DND-41 (cell line): ENCODE results near the gene SLC39A9.

ENCODE experiments used
- ATAC-seq: fragments of 200-7000 bp; cut with Tn5 transposase; 3 replicates; pipeline ENCODE4 v1.9.1; 2021; ENCODE audit warnings: low read depth; ENCODE audit not compliant: insufficient read depth
- DNase-seq: peaks from one replicate; pipeline ENCODE4 v3.0.0-alpha.2; 2020
- H2AFZ ChIP-seq: 2 replicates; pipeline ENCODE4 v1.6.0; 2012; ENCODE audit warnings: low read depth, low read length
- H3K27ac ChIP-seq: 2 replicates; pipeline ENCODE4 v1.5.1; 2012; ENCODE audit warnings: low read length, inconsistent platforms
- H3K27me3 ChIP-seq: fragments of 200-600 bp; sonication (generic); 2 replicates; pipeline ENCODE4 v1.6.0; 2012; ENCODE audit warnings: low read length, mild to moderate bottlenecking, inconsistent platforms; ENCODE audit not compliant: insufficient read depth, poor library complexity
- H3K36me3 ChIP-seq: 2 replicates; pipeline ENCODE4 v1.5.1; 2012; ENCODE audit warnings: low read length, inconsistent platforms; ENCODE audit not compliant: insufficient read depth
- H3K4me1 ChIP-seq: 2 replicates; pipeline ENCODE4 v1.5.1; 2012; ENCODE audit warnings: mild to moderate bottlenecking, low read length; ENCODE audit not compliant: insufficient read depth
- H3K4me2 ChIP-seq: 2 replicates; pipeline ENCODE4 v1.6.0; 2012; ENCODE audit warnings: mild to moderate bottlenecking, moderate library complexity, low read length, inconsistent platforms; ENCODE audit not compliant: insufficient read depth
- H3K4me3 ChIP-seq, 2 experiments: fragments of 200-600 bp in 1 of 2; shearing (Covaris generic) in 1 of 2; 2 replicates each; pipeline ENCODE4 v1.5.1; 2012 to 2016; ENCODE audit warnings: inconsistent platforms in 2 of 2, low read length in 2 of 2, mild to moderate bottlenecking in 2 of 2, low read depth in 1 of 2, moderate library complexity in 1 of 2
- H3K79me2 ChIP-seq: 2 replicates; pipeline ENCODE4 v1.6.0; 2012; ENCODE audit warnings: low read length, inconsistent platforms; ENCODE audit not compliant: insufficient read depth
- H3K9ac ChIP-seq: 2 replicates; pipeline ENCODE4 v1.6.0; 2012; ENCODE audit warnings: low read depth, mild to moderate bottlenecking, inconsistent platforms, low read length, moderate library complexity
- H3K9me3 ChIP-seq: 2 replicates; pipeline ENCODE4 v1.5.1; 2012; ENCODE audit warnings: low read length, moderate library complexity, mild to moderate bottlenecking, inconsistent platforms; ENCODE audit not compliant: insufficient read depth, severe bottlenecking
- H4K20me1 ChIP-seq: 2 replicates; pipeline ENCODE4 v1.6.0; 2012; ENCODE audit warnings: low read length; ENCODE audit not compliant: insufficient read depth
- EZH2 ChIP-seq: IDR thresholded peaks from 3 replicates; pipeline ENCODE4 v1.6.1; 2012; ENCODE audit warnings: borderline replicate concordance, low read depth, mild to moderate bottlenecking, moderate library complexity, low read length, inconsistent platforms; ENCODE audit not compliant: severe bottlenecking
- TF ChIP-seq, protein P1 (sequence below): IDR thresholded peaks from 2 replicates; pipeline ENCODE4 v1.5.1; 2012; ENCODE audit warnings: borderline replicate concordance, low read length, moderate library complexity, mild to moderate bottlenecking; ENCODE audit not compliant: poor library complexity, severe bottlenecking; ENCODE audit errors: extremely low read depth

Gene SLC39A9

GRCh38 chr14:69479696-69480095 is 81.2 kb downstream of the SLC39A9 start:
- Histone ChIP-seq H3K9me3 (no peaks in the 10 kb centered on the region), H3K27me3 (no peaks in the 10 kb centered on the region), H3K9ac (no peak overlapping the region), H3K4me3 (no peak overlapping the region), H3K4me2 (no peak overlapping the region), H3K36me3 (no peaks in the 10 kb centered on the region), H3K4me1 (no peaks in the 10 kb centered on the region), H2AFZ (no peak overlapping the region), H3K79me2 (no peaks in the 10 kb centered on the region), H3K27ac (no peak overlapping the region), H4K20me1 (no peaks in the 10 kb centered on the region)
- DNase-seq (no peak), ATAC-seq (no peak)
- TF ChIP-seq, protein P1, sequence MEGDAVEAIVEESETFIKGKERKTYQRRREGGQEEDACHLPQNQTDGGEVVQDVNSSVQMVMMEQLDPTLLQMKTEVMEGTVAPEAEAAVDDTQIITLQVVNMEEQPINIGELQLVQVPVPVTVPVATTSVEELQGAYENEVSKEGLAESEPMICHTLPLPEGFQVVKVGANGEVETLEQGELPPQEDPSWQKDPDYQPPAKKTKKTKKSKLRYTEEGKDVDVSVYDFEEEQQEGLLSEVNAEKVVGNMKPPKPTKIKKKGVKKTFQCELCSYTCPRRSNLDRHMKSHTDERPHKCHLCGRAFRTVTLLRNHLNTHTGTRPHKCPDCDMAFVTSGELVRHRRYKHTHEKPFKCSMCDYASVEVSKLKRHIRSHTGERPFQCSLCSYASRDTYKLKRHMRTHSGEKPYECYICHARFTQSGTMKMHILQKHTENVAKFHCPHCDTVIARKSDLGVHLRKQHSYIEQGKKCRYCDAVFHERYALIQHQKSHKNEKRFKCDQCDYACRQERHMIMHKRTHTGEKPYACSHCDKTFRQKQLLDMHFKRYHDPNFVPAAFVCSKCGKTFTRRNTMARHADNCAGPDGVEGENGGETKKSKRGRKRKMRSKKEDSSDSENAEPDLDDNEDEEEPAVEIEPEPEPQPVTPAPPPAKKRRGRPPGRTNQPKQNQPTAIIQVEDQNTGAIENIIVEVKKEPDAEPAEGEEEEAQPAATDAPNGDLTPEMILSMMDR, result no peak
- no peak for TF ChIP-seq EZH2

- Histone ChIP-seq H3K27ac (no peak overlapping the region), H3K9me3 (no peaks in the 10 kb centered on the region), H3K4me2 (no peak overlapping the region), H2AFZ (no peak overlapping the region), H3K36me3 (no peaks in the 10 kb centered on the region), H4K20me1 (no peaks in the 10 kb centered on the region), H3K27me3 (no peaks in the 10 kb centered on the region), H3K79me2 (no peaks in the 10 kb centered on the region), H3K9ac (no peak overlapping the region), H3K4me1 (no peaks in the 10 kb centered on the region), H3K4me3 (no peak overlapping the region)
- no peak for TF ChIP-seq EZH2
- TF ChIP-seq, protein P1, result no peak
- no peak for ATAC-seq
- no peak for DNase-seq
Measured at GRCh38 chr14:69480136-69480535, 81.6 kb downstream of the SLC39A9 start.

DNA sequence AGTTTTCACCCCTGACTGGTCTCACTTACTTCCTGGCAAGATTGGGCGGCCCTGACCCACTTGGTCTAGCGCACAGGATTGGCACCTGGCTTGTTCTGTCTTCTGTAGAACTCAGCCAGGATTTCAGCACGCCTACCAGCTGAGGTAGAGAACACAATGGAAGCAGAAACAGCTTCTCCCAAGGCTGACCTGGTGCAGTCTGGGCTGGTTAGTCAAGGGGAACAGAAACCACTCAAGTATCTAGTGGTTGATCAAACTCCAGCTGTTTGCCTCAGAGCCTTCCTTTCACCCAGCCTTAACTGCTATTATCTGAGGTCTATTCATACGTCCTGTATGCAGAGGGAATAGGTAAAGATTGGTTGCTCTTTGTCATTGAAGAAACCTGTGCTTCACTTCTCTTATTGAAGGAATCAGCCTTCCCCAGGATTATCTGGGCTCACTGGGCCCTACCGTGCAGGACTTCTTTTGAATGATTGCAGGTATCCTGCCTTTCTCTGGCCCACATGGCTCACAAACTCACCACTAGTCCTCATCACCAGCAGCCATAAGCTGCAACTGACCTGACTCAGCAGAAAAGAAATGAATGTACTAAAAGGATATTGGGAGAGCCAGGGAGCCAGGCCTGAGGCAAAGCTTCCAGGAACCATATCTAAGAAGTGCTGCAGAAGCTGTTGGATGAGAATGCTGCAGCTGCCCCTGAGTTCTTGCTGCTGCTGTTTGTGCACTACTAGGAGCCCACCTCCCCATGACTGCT is 83.5 kb downstream of the SLC39A9 start:
- ATAC-seq (peak; percentile 45; the same call in 1 of the 3 replicates), DNase-seq (no peak)
- Histone ChIP-seq H3K27ac (no peak overlapping the region), H3K79me2 (no peaks in the 10 kb centered on the region), H3K9ac (no peak overlapping the region), H2AFZ (no peak overlapping the region), H4K20me1 (no peaks in the 10 kb centered on the region), H3K9me3 (no peaks in the 10 kb centered on the region), H3K27me3 (no peaks in the 10 kb centered on the region), H3K4me2 (no peak overlapping the region), H3K4me1 (no peaks in the 10 kb centered on the region), H3K36me3 (no peaks in the 10 kb centered on the region), H3K4me3 (no peak overlapping the region)
- TF ChIP-seq EZH2, result no peak
- TF ChIP-seq, protein P1, result no peak
